GM19324 (cell line): ENCODE measurements around the gene HMCN2.
"Not testable (repeated sequence)": the region's sequence is repeated elsewhere in the genome, so short reads cannot be mapped to it uniquely, and the experiment has no call there.

Experiments used
- ATAC-seq: cut with Tn5 transposase; IDR thresholded peaks from one replicate; pipeline ENCODE4 v1.9.1; 2021; ENCODE audit warnings: mild to moderate bottlenecking, moderate library complexity; ENCODE audit not compliant: unreplicated experiment, low FRiP score

Gene HMCN2

DNA sequence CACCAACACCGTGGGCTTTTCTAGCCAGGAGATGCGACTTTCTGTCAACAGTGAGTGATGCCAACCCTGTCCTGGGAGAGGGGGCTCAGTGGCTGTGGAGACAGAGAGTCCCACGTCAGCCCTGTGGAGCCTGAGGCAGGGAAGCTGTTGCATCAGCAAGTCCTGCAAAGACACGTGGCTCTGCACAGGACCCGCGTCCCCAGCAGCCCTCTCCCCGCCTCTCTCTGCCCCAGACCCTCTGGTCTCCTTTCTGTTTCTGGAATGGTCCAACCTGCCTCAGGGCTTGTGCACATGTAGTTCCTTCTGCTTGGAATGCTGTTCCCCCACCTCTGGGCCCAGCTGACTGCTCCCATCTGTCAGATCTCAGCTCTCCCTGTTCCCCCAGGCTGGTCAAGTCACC lies 60.4 kb downstream of the HMCN2 start:
- ATAC-seq: no peak

DNA sequence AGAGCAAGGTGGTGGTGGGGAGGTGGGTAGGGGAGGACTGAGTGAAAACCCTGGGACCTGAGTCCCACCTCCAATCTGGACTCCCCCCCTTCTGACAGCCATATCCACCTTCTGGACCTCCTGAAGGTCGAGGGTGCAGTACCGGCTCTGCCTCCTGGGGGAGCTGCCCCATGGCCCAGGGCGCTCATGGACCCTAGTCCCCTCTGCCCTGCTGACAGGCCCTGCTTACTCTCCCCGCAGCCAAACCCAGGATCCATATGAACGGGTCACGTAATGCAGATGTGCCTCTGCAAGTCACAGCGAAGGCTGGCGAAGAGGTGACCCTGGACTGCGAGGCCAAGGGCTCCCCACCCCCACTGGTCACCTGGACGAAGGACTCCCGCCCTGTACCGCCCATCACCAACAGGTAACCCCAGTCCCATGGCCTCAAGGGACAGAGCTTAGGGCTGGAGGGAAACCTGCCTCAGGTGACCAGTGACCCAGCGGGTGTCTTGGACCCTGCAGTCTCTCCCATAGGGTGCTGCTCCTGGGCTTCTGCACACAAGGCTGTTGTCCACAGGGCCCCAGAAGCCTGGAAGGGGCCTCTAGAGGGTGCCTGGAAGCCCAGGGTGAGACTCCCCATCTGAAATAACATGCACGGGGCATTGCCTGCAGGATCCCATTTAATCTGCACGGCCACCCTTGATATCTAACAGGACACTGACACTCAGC lies 61.7 kb downstream of the HMCN2 start:
- ATAC-seq: no peak

DNA sequence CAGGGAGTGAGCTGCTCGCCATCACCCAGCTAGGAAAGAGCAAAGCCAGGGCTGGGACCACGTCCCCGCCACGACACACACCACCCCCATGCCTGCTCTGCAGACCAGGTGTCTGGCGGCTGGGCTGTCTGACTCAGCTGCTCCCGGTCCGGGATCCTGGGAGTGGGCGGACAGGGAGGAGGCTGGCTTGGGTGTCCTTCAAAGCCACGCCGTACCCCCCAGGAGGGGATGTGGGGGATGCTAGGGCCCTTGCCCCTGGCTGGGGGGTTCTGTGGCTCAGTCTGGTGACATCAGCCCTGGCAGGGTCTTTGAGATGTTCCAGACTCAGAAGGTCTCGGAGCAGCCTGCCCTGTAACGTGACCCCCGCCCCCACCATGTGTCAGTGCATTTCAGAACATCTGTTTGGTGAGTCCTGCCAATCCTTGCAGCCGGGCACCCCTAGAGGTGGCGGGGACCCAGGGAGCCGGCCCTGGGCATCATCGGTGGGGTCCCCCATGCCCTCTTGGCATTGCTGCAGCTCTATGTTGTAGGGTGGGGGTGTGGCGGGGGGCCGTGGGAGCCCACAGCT lies 62.3 kb downstream of the HMCN2 start:
- no peak for ATAC-seq

DNA sequence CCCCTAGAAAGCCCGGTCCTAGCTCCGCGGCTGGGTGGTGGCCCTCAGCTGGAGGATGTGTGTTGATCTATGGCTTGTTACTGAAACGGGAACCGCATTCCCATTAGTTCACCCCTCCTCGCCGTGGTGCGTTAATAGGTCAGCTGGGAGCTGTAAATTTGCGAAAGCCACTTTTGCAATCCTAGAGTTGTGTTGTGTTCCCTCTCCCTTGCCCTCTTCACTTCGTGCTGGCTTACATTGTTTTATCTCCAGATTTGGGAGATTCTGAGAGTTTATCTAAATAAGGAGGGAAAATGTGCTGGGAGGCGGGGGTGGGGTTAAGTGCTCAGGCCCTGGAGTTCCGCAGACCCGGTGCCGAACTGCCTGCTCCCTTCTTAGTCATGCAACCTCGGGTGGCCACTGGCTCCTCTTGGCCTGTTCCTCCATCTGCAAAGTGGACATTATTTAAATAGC lies 62.8 kb downstream of the HMCN2 start:
- ATAC-seq: no peak

DNA sequence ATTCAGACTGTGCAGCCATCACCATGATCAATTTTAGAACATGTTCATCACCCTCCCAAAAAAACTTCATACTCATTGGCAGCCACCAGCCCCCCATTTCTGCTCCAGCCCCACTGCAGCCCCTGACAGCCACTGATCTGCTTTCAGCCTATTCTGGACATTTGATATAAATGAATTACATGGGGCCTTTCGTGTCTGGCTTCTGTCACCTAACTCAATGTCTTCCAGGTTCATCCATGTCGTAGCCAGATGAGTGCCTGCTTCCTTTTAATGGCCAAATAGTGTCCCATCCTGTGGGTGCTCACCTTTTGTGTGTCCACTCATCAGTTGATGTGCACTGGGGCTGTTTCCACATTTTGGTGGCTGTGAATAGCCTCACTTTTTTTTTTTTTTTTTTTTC lies 63.5 kb downstream of the HMCN2 start:
- ATAC-seq: no peak

DNA sequence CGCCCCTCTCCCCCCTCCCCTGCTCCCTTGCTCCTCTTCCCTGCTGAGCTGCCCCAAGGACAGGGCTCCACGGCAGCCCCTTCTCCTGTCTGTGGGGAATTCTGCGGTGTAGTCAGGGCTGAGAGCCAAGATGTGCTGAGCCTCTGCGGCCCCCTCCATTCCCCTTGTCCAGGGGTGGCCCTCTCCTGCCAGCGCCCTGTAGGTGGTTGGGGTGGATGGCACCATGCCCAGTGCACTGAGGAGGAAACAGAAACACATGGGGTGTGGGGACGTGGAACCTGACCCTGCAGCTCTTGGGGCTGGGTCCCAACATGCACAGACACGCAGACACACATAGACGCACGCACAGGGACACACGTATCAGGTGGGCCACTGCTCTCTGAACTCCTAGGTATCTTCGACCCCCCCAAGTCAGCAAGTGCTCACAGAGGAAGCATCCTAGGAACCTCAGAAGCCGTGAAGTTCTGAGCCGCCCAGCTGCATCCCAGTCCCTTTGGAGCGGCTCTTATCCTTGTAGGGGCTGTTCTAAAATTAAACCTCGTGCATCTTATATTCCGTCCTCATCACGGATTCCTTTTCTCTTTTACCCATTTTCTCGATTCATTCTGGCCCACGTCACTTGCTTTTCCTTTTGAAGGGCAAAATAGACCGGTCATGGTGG lies 64.8 kb downstream of the HMCN2 start:
- no peak for ATAC-seq

DNA sequence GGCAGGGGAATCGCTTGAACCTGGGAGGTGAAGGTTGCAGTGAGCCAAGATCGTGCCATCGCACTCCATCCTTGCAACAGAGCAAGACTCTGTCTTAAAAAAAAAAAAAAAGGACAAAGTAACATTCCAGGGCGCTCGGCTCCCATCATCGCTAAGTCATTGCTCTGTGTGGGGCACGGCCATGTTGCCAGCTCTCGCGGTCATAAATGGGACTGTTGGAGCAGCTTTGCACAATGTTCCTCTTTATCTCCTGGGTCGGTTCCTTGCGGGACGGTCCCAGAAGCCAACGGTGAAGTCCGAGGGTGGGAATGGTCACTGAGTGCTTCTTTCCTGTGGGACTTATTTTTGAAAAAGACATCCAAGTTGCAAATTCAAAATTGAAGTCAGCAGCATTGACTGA lies 65.5 kb downstream of the HMCN2 start:
- ATAC-seq: no peak

DNA sequence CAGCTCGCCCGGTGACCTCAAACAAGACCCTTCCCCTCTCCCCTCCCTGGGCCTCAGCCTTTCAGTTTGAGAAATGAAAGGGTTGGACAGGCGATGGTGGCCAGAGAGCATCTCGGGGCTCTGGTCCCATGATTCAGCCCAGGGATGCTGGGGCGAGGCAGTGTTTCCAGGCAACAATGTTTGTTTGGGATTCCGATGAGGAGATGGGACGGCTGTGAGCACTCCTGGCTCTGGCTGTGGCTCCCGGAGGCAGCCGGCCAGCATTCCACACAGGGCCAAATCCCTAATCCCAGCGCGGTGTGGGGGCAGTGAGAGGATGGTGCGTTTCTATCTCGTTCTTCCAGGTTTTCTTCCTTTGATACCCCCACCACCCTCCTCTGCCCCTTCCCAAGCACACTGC lies 66.0 kb downstream of the HMCN2 start:
- ATAC-seq: no peak

DNA sequence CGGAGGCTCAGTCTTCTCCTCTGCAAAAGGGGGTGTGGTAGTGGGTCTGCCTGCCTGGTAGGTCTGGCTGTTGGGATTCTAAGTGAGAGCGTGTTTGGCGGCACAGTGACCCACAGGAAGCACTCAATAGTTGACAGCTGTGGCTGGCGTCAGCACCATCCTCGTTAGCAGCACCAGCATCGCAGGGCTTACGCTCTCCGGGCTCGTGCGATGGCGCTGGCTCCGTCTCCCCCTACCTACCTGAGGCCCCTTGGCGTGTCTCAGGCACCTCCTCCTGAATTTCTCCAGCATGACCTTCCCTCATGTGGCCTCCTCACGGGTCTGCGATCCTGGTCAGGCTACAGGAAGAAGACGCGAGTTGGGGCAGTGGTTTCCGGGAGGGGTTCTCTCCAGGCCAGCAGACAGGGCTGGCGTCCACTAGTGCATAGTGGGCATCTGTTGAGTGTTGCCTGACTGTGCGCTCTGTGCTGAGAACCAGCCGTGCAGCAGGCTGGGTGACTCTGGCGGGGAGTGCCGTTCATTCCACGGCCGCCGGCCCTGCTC lies 66.9 kb downstream of the HMCN2 start:
- ATAC-seq: no peak

DNA sequence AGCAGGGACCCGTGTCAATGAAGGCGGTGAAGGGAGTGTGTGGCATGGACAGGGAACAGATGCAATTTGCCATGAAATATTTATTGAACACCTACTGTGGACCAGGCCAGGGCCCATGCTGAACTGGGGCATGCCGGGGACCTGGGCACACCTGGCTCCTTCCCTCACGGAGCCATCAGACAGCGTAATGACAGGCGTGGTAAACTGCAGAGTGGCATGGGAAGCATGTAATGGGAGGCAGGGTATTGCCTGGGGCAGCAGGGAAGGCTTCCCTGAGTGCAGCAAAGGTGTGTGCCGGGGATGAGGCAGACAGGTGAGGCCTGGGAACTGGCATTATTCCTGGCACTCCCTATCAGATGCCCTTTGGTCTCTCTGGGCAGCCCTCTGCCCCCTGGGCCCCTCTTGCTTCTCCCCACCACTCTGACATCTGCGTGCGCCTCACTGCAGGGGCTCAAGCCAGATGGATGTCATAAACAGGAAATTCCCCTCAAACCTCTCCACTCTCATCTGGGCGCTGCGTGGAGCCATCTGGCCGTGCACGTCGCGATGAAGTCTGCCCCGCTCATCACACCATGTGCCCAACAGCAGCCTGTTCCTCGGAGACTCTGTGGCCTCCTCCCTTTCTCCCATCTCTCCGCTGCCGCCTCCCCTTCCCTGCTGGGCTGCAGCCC lies 67.6 kb downstream of the HMCN2 start:
- no peak for ATAC-seq

DNA sequence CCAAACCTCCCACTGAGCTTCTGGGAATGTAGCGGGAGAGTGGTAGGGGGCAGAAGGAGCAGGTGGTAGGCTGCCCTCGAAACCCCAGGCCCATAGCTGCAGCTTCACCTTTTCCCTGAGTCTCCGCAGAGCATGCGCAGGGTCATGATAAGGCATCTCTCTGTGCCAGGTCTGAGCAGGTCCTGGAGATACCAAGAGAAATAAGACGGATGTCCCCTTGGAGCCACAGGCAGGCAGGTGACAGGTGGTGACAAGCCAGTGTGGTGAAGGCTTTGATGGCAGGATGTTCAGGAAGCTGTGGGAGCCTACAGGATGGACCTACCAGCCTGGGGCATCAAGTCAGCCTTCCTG lies 68.1 kb downstream of the HMCN2 start:
- ATAC-seq: no peak

DNA sequence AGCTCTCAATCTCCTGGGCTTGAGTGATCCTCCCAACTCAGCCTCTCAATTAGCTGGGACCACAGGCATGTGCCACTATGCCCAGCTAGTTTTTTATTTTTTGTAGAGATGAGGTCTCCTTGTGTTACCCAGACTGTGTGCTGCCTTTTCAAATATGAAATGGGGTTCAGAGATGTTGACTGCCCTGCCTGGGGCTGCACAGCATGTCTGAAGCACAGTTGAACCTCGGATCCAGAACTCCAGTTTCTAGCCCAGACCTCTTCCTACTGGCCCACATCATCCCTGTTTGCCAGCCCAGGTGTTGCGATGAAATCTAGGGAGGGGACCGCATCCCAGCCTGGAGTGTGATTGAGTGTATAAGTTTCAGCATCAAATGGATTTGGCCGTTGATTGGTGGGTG lies 69.4 kb downstream of the HMCN2 start:
- no peak for ATAC-seq

DNA sequence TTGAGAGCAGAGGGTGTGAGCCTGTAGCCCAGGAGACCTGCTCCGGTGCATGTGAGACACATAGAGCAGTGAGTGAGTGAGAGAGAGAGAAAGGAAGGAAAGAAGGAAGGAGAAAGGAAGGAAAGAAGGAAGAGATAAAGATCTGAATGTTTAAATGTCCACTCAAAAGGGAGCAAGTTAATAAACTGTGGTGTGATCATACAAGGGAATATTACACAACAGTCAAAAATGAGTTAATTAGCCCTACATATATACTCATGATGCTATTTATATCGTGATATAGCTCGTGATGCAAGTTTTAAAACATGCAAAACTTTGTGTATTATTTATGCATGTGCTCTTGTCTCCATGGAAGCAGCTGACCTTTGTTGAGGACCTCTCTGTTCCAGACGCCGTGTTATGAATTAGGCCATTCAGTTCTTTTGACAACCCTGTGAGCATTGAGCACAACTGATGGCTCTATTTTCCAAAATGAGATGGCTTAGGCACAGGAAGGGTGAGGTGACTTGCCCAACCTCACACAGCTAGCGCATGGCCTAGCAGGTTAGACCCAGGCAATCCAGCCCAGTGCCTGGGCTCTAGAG lies 70.6 kb downstream of the HMCN2 start:
- no peak for ATAC-seq

DNA sequence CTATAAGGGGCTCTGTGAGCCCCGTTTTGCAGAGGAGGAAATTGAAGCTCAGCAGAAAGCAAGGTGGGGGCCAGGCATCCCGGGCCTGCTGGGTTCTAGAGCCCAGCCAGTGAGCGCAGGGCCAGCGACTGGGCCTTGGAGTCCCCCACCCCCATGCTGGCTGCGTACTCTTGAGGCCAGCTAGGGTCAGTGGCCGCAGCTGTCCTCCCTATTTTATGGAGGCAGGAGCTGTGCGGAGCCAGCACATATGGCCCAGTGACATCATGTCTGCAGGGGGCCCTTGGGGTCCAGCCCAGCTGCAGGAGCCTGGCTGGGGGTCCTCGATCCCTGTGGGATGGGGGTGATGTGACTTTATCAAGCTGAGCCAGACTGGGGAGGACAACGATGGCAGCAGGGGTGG lies 71.3 kb downstream of the HMCN2 start:
- ATAC-seq: no peak

DNA sequence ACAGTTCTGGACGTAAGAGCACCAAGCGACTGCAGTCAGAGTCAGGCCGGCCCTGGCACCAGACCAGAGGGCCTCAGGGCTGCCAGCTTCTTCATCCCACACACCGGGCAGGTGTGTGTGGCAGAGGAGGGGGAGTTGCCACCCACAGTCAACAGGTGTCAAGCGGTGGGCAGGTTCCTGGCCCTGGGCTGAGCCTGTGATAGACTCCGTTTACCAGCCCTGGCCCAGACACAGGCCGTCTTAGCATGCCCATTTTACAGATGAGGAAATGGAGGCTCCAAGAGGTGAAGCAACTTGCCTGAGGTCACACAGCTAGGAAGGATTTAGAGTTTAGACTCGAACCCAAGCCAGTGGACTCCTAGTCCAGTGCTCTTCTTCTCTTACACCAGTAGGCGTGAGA lies 71.8 kb downstream of the HMCN2 start:
- ATAC-seq: no peak

DNA sequence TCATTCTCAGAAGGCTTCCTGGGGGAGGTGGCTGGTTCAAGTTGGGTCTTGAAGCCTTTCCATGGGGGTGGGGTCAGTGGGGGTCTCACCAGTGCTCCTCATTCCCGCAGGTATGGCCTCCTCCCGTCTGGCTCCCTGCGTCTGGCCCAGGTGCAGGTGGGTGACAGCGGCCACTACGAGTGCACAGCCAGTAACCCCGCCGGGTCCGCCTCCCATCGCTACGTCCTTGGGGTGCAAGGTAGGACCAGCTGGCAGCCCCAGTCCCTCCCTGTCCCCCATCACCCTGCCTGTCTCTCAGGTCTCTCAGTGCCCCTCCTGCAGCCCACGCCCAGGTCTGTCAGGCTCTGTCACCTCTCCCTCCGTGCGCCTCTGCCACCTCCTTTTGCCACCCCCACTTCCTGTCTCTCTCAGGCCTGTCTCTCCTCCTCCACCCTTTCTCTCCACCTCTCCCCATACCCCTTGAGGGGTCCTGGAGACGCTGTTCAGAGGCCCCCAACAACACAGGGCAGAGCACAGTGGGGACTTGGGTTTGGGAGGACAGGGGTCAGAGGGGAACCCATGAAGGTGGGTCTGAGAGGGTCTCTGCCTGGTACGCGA lies 72.3 kb downstream of the HMCN2 start:
- no peak for ATAC-seq

DNA sequence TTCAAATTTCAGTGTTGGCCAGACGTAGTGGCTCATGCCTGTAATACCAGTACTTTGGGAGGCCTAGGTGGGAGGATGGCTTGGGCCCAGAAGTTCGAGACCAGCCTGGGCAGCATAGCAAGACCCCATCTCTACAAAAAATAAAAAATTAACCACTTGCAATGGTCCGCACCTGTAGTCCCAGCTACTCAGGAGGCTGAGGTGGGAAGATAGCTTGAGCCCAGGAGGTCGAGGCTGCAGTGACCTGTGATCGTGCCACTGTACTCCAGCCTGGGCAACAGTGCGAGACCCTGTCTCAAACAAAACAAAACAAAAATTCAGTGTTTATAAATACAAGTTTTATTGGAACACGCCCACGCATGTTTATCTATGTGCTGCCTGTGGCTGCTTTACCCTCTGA lies 73.3 kb downstream of the HMCN2 start:
- ATAC-seq: not testable (repeated sequence)

DNA sequence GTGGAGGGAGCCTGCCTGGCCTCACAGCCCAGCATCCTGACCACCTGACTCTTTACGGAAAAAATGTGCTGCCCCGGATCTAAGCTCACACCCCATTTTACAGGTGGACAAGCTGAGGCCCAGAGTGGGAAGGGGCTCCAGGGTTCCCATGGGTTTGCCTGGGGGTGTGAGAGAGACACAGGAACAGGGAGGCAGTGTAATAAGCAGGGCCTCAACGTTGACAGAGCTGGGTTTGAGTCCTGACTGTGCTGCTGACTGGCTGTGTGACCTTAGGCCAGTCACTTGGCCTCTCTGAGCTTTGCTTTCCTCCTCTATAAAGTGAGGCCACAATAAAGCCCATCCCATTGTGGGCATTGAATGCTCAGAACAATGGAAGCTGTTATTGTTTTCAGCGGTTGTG lies 73.7 kb downstream of the HMCN2 start:
- no peak for ATAC-seq

DNA sequence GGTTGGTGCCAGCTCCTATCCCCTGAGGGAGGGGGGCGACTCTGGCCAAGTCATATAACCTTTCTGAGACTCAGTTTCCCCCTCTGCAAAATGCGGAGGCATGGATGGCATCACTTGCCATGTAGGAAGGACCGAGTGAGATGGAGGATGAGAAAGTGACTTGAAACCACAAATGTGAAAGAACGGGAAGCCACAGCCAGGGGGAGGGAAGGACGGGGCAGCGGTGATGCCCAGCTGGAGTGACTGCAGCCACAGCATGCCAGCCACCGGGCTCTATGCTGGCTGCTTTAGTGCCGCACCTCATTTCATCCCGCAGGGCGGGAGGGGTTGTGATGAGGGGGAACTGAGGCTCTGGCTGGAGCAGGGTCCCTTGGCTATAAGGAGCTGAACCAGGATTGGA lies 74.5 kb downstream of the HMCN2 start:
- ATAC-seq: no peak

DNA sequence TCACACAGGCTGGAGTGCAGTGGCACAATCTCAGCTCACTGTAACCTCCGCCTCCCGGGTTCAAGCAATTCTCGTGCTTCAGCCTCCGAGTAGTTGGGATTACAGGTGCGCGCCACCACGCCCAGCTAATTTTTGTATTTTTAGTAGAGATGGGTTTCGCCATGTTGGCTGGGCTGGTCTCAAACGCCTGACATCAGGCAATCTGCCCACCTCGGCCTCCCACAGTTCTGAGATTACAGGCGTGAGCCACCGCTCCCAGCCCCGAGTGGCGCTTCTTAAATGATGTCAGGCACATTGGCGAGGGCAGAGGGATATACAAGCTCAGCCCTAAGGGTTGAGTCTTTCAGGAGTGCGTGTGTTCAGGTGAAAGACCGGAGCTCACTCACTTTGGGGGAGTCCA lies 75.0 kb downstream of the HMCN2 start:
- not testable (repeated sequence) for ATAC-seq

DNA sequence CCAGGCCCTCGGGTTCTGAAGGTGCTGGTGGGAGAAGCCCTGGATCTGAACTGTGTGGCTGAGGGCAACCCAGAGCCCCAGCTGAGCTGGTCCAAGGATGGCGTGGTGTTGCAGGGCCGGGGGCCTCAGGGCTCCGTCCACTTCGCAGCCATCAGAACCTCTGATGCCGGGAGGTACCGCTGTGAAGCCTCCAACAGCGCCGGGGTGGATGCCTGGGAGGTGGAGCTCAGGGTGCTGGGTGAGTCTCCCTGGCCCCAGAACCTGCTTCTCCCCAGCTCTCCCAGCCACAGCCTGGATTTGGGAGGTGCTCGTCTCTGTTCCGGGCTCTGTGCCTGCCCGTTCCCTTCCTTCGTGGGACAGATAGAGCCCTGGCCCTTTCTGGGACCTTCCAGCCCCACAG lies 75.6 kb downstream of the HMCN2 start:
- ATAC-seq: no peak
